Omental fat pad (tissue), 4 donors: Measurements from ENCODE around the gene STX16. TPM values are rescaled to one million over a fixed set of nuclear protein-coding genes. Genes with fewer than 3 reads are reported as not detected.

Source experiments
- ATAC-seq: fragments of 150-250 bp; one replicate; pipeline ENCODE4 v1.9.1; 2016; ENCODE audit warnings: mild to moderate bottlenecking, moderate library complexity; ENCODE audit not compliant: low FRiP score
- DNase-seq: peaks from one replicate; pipeline ENCODE4 v3.0.0-alpha.2; 2019; ENCODE audit warnings: low spot score
- total RNA-seq, 4 donors: library from RNA; depleted of rRNA; stranded (reverse); fragments of >200 nt; gene quantifications; one replicate each; pipeline ENCODE4 v1.1.0, GENCODE V29; 2016
- TF ChIP-seq, protein P1 (sequence below), 3 donors: fragments of 450-650 bp; IDR thresholded peaks; one replicate each; pipeline ENCODE4 v1.5.1; 2016 to 2017; ENCODE audit warnings: antibody characterized with exemption in 3 of 3, mild to moderate bottlenecking in 3 of 3, moderate library complexity in 2 of 3

The STX16 gene, protein sequence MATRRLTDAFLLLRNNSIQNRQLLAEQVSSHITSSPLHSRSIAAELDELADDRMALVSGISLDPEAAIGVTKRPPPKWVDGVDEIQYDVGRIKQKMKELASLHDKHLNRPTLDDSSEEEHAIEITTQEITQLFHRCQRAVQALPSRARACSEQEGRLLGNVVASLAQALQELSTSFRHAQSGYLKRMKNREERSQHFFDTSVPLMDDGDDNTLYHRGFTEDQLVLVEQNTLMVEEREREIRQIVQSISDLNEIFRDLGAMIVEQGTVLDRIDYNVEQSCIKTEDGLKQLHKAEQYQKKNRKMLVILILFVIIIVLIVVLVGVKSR
- 10 to 100 TPM; 38.5 to 87.2 (median 49.1) TPM for total RNA-seq

DNA sequence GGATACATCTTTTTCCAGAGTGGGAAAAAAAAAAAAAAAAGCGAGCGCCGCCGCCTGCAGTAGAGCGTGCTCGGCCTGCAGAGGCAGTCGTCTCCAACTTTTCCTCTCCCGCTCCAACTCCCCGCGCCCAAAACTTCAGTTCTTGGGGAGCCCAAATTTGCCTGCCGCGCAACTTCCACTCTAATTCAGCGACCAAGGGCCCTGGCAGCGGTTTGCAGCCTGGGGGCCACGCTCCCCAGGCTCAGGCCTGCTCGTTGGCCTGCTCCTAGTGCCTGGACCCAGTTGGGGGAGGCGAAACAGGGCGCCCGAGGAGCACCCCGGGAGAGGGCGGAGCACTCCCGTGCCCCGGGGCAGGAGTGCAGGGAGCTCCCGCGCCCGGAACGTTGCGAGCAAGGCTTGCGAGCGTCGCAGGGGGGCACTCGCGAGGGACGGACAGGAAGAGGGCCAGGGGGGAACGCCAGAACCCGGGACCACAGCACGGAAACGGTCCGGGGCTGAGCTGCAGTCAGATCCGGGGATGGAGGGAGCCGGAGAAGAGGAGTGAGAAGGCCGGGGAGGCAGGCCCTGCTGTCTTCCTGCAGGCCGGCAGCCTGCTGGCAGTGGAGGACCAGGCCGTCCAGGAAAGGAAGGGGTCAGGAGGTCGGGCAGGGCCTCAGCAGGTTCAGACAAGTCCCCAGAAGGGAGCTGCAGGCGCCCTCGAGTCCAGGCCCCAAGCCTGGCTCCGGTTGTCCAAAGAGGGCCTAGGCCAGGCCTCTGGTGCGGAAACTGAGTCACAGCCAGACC, at the start of gene STX16:
STX16 (plus strand) TSS at position 508 of the 783 bp plus-strand sequence. CDS start 724 bp downstream, outside the sequence.
- TF ChIP-seq, protein P1, sequence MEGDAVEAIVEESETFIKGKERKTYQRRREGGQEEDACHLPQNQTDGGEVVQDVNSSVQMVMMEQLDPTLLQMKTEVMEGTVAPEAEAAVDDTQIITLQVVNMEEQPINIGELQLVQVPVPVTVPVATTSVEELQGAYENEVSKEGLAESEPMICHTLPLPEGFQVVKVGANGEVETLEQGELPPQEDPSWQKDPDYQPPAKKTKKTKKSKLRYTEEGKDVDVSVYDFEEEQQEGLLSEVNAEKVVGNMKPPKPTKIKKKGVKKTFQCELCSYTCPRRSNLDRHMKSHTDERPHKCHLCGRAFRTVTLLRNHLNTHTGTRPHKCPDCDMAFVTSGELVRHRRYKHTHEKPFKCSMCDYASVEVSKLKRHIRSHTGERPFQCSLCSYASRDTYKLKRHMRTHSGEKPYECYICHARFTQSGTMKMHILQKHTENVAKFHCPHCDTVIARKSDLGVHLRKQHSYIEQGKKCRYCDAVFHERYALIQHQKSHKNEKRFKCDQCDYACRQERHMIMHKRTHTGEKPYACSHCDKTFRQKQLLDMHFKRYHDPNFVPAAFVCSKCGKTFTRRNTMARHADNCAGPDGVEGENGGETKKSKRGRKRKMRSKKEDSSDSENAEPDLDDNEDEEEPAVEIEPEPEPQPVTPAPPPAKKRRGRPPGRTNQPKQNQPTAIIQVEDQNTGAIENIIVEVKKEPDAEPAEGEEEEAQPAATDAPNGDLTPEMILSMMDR (IDR thresholded peaks at IDR 0.05): peak in 2 of 3 donors; percentile 41 to 59
- peak; percentile 52 for DNase-seq
- ATAC-seq: peak; percentile 92

DNA sequence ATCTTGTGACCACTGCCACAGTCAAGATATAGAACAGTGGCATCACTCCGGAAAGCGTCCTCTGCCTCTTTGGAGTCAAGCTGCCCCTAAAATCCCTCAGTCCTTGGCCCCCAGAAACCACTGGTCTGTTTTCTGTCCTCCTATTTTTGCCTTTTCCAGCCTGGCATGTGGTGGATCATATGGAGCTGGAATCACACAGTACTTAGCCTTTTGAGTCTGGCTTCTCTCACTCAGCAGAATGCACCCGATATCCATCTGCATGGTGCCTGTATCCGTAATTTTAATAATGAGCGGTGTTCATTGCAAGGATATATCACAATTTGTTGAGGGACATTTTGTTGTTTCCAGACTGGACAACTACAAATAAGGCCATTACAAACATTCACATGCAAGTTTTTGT, 49.0 kb upstream of the STX16 start:
- no peak for ATAC-seq
- no peak for DNase-seq
- TF ChIP-seq, protein P1 (IDR thresholded peaks at IDR 0.05): no peak

DNA sequence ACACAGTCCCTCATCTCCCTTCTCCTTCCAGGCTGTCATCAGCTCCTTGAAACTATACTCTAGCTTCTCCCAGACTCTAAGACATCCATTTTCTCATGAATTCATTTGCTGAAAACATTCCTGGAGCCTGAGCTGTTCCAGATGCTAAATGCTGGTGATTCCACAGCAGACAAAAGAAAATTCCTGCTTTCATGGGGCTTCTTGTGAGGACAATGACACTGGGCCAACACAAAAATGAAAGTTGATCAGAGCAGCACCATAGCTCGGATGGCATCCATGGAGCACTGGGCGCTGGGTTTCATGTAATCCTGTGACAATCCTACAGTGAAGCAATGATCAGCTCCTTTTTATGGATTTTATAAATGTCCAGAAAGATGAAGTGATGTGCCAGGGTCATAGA, 47.4 kb upstream of the STX16 start:
- no peak for DNase-seq
- TF ChIP-seq, protein P1 (IDR thresholded peaks at IDR 0.05): no peak

DNA sequence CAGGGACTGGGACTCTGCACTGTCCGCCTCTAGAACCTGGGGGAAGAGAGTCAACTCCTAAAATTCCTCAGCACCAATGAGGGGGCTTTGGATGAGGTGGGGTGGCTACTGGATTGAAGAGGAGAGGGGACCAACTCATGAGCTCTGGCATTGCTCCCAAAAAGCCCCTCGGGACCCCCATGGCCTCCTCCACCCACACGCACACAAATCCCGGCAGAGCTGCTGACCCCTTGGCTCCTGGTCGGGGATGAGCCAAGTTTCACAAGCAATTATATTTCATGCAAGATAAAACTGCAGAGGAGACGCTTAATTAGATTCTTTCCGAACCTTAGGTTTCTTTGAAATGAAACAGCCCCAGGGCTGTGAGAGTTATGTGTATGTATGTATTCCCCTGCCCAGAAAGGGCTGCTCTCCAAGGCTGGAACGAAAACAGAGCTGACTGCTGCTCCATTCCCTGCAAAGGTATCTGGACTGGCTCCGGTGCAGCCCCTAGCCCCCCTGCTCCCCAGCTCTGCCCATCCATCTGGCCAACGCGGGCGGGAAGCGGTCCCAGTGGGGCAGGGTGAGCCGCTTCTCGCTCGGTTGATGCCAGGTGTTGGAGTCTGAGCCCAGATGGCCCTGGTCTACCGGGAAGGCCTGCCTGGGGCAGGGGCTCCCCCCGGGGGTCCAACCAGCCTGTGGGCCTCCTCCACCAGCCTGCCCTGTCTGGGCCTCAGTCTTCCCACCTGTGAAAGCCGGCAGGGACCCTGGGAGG, 46.8 kb upstream of the STX16 start:
- no peak for DNase-seq
- ATAC-seq: no peak
- TF ChIP-seq, protein P1 (IDR thresholded peaks at IDR 0.05): no peak

More for the DNA sequence above, 47.4 kb upstream of the STX16 start:
- no peak for ATAC-seq

DNA sequence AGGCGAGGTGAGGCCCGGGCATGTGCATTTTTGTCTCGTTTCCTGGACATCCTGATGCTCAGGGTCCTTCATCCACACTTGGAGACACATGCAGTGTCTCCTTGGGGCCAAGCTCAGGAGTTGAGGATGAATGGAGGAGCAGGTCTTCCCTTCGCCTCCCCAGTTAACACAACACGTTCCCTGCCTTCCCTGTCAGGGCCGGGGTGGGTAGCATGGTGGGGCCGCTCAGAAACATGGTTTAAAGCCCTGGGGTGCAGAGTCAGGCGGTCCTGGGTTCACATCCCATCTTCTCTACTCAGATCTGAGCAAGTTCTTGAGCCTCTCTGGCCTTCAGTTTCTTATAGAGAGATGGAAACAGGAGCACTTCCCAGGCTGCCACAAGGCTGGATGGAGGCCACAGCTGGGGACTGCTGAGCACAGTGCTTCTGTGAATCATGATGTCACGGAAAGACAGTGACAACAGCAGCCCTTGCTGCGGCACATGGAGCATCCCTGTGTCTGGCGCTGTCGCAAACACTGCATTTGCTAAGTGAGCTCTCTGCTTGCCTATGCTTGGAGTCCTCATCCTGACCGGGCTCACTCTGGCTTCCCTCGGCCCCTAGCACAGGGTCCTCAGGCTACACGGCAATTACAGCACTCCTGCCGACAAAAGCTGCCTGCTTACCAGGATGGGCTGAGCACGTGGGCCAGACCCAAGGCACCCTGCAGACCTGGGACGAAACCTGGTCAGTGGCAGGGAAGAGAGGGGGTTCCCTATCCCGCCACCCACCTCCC, 45.6 kb upstream of the STX16 start:
- no peak for DNase-seq
- TF ChIP-seq, protein P1 (IDR thresholded peaks at IDR 0.05): no peak
- no peak for ATAC-seq

DNA sequence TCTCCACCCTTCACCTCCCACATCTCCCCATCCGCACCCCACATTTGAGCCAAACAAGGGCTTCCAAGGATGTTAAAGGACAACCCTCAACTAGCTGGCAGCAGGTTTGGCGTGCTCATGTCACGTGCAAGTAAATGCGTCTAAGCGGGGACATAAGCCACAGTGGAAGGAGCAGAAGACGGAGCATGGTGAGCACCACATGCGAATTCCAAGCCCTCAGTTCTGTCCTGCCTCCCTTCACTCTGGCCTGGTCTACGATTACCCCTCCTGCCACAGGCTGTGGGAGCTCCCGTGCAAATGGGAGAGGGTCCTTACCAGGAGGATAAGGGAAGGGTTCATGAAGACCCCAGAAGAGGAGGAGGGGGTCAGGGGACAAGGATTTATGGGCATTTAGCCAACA, 44.9 kb upstream of the STX16 start:
- TF ChIP-seq, protein P1 (IDR thresholded peaks at IDR 0.05): no peak
- no peak for DNase-seq
- no peak for ATAC-seq
